ENCODE data around the gene ANKRD13D.

The ANKRD13D gene

GRCh38 chr11:67321313-67321871 lies 32.3 kb downstream of the ANKRD13D start:
- DNase-seq = no peak

DNA sequence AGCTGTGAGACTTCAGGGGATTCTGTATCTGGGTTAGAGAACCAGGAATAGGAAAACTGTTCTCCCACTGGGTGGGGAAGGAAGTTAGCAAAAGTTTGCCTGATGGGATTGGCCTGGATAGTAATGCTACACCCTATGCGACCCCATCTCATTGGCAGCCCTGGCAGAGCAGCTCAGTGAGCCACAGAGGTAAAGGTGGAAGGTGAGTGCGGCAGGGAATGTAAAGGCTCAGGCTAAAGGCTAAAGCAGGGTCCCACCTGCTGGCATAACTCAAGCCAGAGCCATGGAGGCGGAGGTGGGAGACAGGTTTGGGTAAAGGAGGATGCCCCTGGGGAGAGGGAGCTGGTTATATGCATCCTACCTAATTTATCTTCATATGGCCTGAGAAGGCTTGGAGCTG lies 32.9 kb downstream of the ANKRD13D start:
- no peak for DNase-seq

DNA sequence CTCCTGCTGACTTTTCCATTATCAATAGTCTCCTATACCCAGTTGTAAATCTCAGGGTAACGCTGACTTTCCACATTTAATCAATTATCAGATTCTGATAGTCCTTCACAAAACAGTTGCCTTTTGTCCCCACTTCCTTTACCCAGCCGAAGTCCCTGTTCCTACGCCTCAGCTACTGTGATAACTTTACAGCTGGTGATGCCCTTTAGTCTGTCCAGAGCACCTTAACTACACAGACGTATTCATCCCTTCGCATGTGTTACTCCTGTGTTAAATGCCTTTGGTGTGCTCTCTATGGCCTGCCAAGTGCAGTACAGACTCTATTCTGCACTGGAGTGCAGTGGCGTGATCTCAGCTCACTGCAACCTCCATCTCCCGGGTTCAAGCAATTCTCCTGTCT lies 34.4 kb downstream of the ANKRD13D start:
- no peak for DNase-seq

DNA sequence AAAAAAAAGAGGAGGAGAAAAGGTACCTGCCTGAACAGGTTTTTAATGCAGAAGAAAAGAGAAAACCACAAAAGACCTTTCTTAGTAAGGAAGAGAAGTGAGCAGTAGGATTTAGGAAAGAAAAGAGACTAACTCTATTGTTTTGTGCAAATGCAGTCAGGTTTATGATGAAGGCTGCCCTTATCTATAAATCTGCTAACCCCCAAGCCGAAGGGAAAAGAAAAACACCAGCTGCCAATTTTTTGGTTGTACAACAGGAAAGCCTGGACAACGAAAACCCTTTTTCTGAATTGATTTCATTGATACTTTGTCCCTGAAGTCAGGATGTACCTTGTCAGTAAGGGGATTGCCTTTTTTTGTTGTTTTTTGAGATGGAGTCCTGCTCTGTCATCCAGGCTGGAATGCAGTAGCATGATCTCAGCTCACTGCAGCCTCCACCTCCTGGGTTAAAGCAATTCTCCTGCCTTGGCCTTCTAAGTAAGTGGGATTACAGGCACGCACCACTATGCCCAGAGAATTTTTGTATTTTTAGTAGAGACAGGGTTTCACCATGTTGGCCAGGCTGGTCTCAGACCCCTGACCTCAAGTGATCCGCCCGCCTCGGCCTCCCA lies 43.1 kb downstream of the ANKRD13D start:
- DNase-seq = no peak

DNA sequence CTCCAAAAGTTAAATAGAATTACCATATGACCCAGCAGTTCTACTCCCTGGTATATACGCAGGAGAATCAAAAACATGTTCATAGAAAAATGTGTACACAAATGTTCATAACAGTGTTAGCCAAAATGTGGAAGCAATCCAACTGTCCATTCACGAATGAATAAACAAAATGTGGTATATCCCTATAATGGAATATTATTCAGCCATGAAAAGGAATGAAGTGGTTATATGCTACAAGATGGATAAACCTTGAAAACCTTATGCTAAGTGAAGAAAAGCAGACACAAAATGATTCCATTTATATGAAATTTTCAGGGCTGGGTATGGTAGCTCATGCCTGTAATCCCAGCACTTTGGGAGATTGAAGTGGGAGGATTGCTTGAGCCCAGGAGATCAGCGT lies 48.2 kb downstream of the ANKRD13D start:
- DNase-seq = no peak

GRCh38 chr11:67344264-67344663 lies 55.2 kb downstream of the ANKRD13D start:
- DNase-seq = no peak

- no peak for DNase-seq
Measured at GRCh38 chr11:67345247-67345919, 56.3 kb downstream of the ANKRD13D start.

DNA sequence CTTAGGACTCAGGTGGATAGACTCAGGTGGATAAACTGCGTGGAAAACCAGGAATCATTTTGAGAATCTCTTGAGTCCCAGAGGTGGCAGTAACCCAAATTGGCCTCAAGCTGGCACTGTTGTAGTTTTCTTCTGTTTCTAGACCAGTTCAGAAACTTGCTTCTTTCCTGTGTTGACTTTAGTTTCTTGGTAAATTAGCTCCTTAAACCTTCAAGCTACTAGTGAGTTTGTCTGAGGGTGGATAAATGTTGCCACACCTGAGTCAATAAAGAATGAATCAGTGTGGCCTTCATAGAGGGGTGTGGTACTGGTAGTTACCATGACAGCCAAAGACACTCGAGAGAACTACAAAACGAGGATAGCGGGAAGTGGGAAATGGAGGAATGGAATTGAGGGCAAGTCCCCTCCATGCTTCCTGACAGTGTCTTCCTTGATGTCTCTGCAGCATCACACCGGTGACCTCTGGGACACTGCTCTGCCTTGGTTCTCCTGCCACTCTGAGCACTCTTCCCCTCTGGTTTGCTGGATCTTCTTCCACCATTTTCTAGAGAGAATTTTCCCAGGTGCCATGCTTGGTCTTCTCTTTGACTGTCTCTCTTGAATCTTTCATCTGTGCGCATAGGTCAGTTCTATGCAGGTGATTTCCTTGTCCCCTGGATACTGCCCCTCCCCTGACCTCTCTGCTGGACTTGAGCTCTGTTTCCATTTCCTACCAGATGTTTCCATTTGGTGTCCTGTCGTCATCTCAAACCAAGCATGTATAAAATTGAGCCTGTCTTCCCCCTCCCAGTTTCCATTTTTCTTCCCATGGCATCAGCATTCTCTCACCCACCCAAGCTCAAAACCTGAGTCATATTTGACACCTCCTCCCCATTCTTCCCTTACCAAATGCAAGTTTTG lies 57.1 kb downstream of the ANKRD13D start:
- peak; percentile 56 for DNase-seq

GRCh38 chr11:67347964-67348749 lies 59.1 kb downstream of the ANKRD13D start:
- no peak for DNase-seq

DNA sequence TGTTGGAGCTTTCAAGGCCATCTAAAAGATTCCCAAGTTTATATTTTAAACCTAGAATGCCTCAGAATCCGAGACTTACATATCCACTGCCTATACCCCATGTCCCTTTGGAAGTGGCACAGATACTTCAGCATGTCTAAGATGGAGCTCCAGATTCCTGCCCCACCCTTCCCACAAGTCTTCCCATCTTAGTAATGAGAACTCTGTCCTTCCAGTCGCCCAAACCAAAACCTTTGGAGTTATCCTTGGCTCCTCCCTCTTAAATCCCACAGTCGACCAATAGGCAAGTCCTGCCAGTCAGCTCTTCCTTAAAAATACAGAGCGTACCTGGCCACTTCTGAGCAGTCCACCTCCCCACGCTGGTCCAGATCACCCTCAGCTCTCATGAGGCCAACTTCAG lies 59.9 kb downstream of the ANKRD13D start:
- DNase-seq = no peak

GRCh38 chr11:67349457-67349856 lies 60.4 kb downstream of the ANKRD13D start:
- DNase-seq = no peak

DNA sequence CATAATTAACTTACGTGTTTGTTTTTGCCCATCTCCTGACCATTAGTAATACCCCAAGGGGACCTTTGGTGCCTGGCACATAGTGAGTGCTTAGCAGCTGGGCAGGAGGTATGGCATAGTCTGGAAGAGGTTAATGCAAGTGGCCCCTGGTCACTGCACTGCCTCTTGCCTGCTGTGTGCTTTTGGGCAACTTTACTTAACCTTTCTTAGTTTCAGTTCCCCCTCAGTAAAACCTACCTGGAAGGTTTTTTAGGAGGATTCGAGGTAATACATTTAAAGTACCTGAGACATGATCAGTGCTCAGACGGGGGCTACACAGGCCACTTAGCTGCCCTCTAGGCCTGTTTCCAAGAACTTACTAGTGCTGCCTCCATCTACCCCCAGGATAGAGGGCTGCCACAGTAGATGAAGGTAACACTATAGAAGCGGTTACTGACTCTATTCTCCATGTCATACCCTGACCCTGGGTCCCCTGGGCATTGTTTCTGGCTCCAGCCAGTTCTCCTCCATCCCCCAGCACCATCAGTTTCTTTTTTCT lies 60.9 kb downstream of the ANKRD13D start:
- DNase-seq = no peak

GRCh38 chr11:67351275-67352005 lies 62.3 kb downstream of the ANKRD13D start:
- peak; percentile 71 for DNase-seq
